Activated B cell treated with CpG ODN at 0.5 μM for 24 hours (primary cell): ENCODE data around the gene FARP1. TPM values are rescaled to one million over a fixed set of nuclear protein-coding genes. Genes with fewer than 3 reads are reported as not detected.

Experiments
- ATAC-seq: fragments of 200-7000 bp; cut with Tn5 transposase; one replicate; pipeline ENCODE4 v1.10.0; 2021; ENCODE audit warnings: low read depth, mild to moderate bottlenecking, moderate library complexity
- CTCF ChIA-PET: fragments of 350-600 bp; sonication (Branson Sonifier 250); formaldehyde crosslinking; loops from one replicate; lab custom pipeline; 2021; ENCODE audit warnings: antibody characterized with exemption; lab: Charles Lee
- POLR2A ChIA-PET: fragments of 350-600 bp; sonication (Branson Sonifier 250); formaldehyde crosslinking; loops from one replicate; lab custom pipeline; 2021; ENCODE audit warnings: antibody characterized with exemption; lab: Charles Lee
- DNase-seq: peaks from one replicate; pipeline ENCODE4 v3.0.0; 2022
- H3K27ac Mint-ChIP-seq: one replicate; pipeline ENCODE4 v1.8.0; 2020; ENCODE audit warnings: mixed read lengths
- H3K27me3 Mint-ChIP-seq: one replicate; pipeline ENCODE4 v1.8.0; 2021; ENCODE audit warnings: mixed read lengths
- H3K36me3 Mint-ChIP-seq: one replicate; pipeline ENCODE4 v1.8.0; 2021; ENCODE audit warnings: low read depth, mixed read lengths
- H3K4me1 Mint-ChIP-seq: one replicate; pipeline ENCODE4 v1.8.0; 2021; ENCODE audit warnings: mixed read lengths
- H3K4me3 Mint-ChIP-seq: one replicate; pipeline ENCODE4 v1.8.0; 2020; ENCODE audit warnings: mild to moderate bottlenecking, mixed read lengths
- H3K9me3 Mint-ChIP-seq: one replicate; pipeline ENCODE4 v1.8.0; 2020; ENCODE audit warnings: mixed read lengths
- CTCF ChIP-seq: fragments of 200-600 bp; IDR thresholded peaks from one replicate; pipeline ENCODE4 v1.8.0; 2022; ENCODE audit warnings: antibody characterized with exemption, mild to moderate bottlenecking
- intact Hi-C: fragments of 100-400 bp; cut with micrococcal nuclease; formaldehyde crosslinking; loops from one replicate; pipeline ENCODE4 v1.15.1; 2024
- total RNA-seq: library from RNA; stranded (reverse); gene quantifications from 2 replicates; pipeline ENCODE4 v1.2.3, GENCODE V29; 2022

Gene FARP1
- total RNA-seq, 1 donor from 2014 or later, result 2.1 TPM

- no peak for ATAC-seq
- ChIA-PET POLR2A (no interaction called here), CTCF (interaction anchor here (1.0 kb wide), 1 partner anchor 541 kb away, joined by 5 read pairs; no protein-coding TSS in a partner anchor)
- DNase-seq, result no peak
- H3K27ac Mint-ChIP-seq, result no peak overlapping the region
- no peaks in the 10 kb centered on the region for H3K36me3 Mint-ChIP-seq
- H3K4me1 Mint-ChIP-seq, result no peaks in the 10 kb centered on the region
- H3K4me3 Mint-ChIP-seq, result no peak overlapping the region
- intact Hi-C loops, result no loop called here
- TF ChIP-seq CTCF, result no peak
- H3K9me3 Mint-ChIP-seq, result no peaks in the 10 kb centered on the region
- H3K27me3 Mint-ChIP-seq, result peaks cover 11% of the 10 kb centered on the region
Observed at GRCh38 chr13:98397221-98397620, 254.3 kb downstream of the FARP1 start.

GRCh38 chr13:98397861-98398260, 255.0 kb downstream of the FARP1 start:
- TF ChIP-seq CTCF, result no peak
- no peaks in the 10 kb centered on the region for H3K36me3 Mint-ChIP-seq
- POLR2A ChIA-PET, result no interaction called here
- peaks cover 11% of the 10 kb centered on the region for H3K27me3 Mint-ChIP-seq
- intact Hi-C loops, result no loop called here
- DNase-seq (no peak), ATAC-seq (no peak)
- no peak overlapping the region for H3K27ac Mint-ChIP-seq
- H3K9me3 Mint-ChIP-seq, result no peaks in the 10 kb centered on the region
- H3K4me3 Mint-ChIP-seq, result no peak overlapping the region
- CTCF ChIA-PET, result interaction anchor here (1.0 kb wide), 1 partner anchor 542 kb away, joined by 5 read pairs; no protein-coding TSS in a partner anchor
- no peaks in the 10 kb centered on the region for H3K4me1 Mint-ChIP-seq

- Mint-ChIP-seq H3K9me3 (no peaks in the 10 kb centered on the region), H3K27me3 (peaks cover 11% of the 10 kb centered on the region), H3K36me3 (no peaks in the 10 kb centered on the region), H3K27ac (no peak overlapping the region), H3K4me3 (no peak overlapping the region), H3K4me1 (no peaks in the 10 kb centered on the region)
- ATAC-seq (no peak), DNase-seq (no peak)
- POLR2A ChIA-PET, result no interaction called here
- TF ChIP-seq CTCF, result no peak
- CTCF ChIA-PET, result no interaction called here
- intact Hi-C loops, result no loop called here
Observed at GRCh38 chr13:98398581-98398980, 255.7 kb downstream of the FARP1 start.

GRCh38 chr13:98399756-98400155, 256.9 kb downstream of the FARP1 start:
- CTCF ChIA-PET, result no interaction called here
- no peak for TF ChIP-seq CTCF
- H3K4me1 Mint-ChIP-seq, result no peaks in the 10 kb centered on the region

GRCh38 chr13:98401934-98402333, 259.0 kb downstream of the FARP1 start:
- H3K27me3 Mint-ChIP-seq, result peaks cover 10% of the 10 kb centered on the region
- no peaks in the 10 kb centered on the region for H3K4me1 Mint-ChIP-seq
- CTCF ChIA-PET, result no interaction called here
- no peaks in the 10 kb centered on the region for H3K9me3 Mint-ChIP-seq
- H3K27ac Mint-ChIP-seq, result no peak overlapping the region
- H3K4me3 Mint-ChIP-seq, result no peak overlapping the region
- no peak for TF ChIP-seq CTCF
- ATAC-seq (no peak), DNase-seq (no peak)
- no peaks in the 10 kb centered on the region for H3K36me3 Mint-ChIP-seq
- POLR2A ChIA-PET, result no interaction called here
- intact Hi-C loops, result no loop called here

More at GRCh38 chr13:98399756-98400155, 256.9 kb downstream of the FARP1 start:
- Mint-ChIP-seq H3K27ac (no peak overlapping the region), H3K4me3 (no peak overlapping the region), H3K36me3 (no peaks in the 10 kb centered on the region), H3K27me3 (peaks cover 11% of the 10 kb centered on the region), H3K9me3 (no peaks in the 10 kb centered on the region)
- ATAC-seq, result no peak
- intact Hi-C loops, result no loop called here
- POLR2A ChIA-PET, result no interaction called here
- no peak for DNase-seq
